ENCODE measurements around the gene URGCP.

DNA sequence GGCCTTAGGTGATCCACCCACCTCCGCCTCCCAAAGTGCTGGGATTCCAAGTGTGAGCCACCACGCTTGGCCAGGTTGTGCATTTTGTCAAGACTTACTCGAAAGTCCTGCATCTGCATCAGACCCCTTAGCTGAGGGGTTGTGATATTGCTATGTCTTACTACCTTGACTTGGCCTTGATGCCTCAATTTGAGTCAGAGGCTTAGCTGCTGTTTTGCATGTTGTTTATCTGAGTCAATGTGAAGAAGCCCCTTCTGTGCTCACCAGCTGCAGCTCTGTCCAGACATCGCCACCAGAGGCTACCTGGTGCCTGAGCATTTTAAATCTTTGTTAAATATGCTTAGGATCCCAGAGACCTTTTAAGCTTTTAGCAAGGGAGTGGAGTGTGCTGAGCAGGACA, 37.9 kb upstream of the URGCP start:
- TF ChIP-seq, protein P1, sequence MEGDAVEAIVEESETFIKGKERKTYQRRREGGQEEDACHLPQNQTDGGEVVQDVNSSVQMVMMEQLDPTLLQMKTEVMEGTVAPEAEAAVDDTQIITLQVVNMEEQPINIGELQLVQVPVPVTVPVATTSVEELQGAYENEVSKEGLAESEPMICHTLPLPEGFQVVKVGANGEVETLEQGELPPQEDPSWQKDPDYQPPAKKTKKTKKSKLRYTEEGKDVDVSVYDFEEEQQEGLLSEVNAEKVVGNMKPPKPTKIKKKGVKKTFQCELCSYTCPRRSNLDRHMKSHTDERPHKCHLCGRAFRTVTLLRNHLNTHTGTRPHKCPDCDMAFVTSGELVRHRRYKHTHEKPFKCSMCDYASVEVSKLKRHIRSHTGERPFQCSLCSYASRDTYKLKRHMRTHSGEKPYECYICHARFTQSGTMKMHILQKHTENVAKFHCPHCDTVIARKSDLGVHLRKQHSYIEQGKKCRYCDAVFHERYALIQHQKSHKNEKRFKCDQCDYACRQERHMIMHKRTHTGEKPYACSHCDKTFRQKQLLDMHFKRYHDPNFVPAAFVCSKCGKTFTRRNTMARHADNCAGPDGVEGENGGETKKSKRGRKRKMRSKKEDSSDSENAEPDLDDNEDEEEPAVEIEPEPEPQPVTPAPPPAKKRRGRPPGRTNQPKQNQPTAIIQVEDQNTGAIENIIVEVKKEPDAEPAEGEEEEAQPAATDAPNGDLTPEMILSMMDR (conservative IDR thresholded peaks at IDR 0.05; ENCODE audit: low read depth, low read length): no peak
- TF ChIP-seq EZH2 (IDR thresholded peaks at IDR 0.05; ENCODE audit: borderline replicate concordance, low read depth, low read length, poor library complexity, severe bottlenecking): no peak
